DND-41 (cell line): ENCODE results near the gene WDR70.
"Not testable (repeated sequence)": the region's sequence is repeated elsewhere in the genome, so short reads cannot be mapped to it uniquely, and the experiment has no call there.

ENCODE experiments used
- ATAC-seq: fragments of 200-7000 bp; cut with Tn5 transposase; 3 replicates; pipeline ENCODE4 v1.9.1; 2021; ENCODE audit warnings: low read depth; ENCODE audit not compliant: insufficient read depth
- DNase-seq: peaks from one replicate; pipeline ENCODE4 v3.0.0-alpha.2; 2020
- H2AFZ ChIP-seq: 2 replicates; pipeline ENCODE4 v1.6.0; 2012; ENCODE audit warnings: low read depth, low read length
- H3K27ac ChIP-seq: 2 replicates; pipeline ENCODE4 v1.5.1; 2012; ENCODE audit warnings: low read length, inconsistent platforms
- H3K27me3 ChIP-seq: fragments of 200-600 bp; sonication (generic); 2 replicates; pipeline ENCODE4 v1.6.0; 2012; ENCODE audit warnings: low read length, mild to moderate bottlenecking, inconsistent platforms; ENCODE audit not compliant: insufficient read depth, poor library complexity
- H3K36me3 ChIP-seq: 2 replicates; pipeline ENCODE4 v1.5.1; 2012; ENCODE audit warnings: low read length, inconsistent platforms; ENCODE audit not compliant: insufficient read depth
- H3K4me1 ChIP-seq: 2 replicates; pipeline ENCODE4 v1.5.1; 2012; ENCODE audit warnings: mild to moderate bottlenecking, low read length; ENCODE audit not compliant: insufficient read depth
- H3K4me2 ChIP-seq: 2 replicates; pipeline ENCODE4 v1.6.0; 2012; ENCODE audit warnings: mild to moderate bottlenecking, moderate library complexity, low read length, inconsistent platforms; ENCODE audit not compliant: insufficient read depth
- H3K4me3 ChIP-seq, 2 experiments: fragments of 200-600 bp in 1 of 2; shearing (Covaris generic) in 1 of 2; 2 replicates each; pipeline ENCODE4 v1.5.1; 2012 to 2016; ENCODE audit warnings: inconsistent platforms in 2 of 2, low read length in 2 of 2, mild to moderate bottlenecking in 2 of 2, low read depth in 1 of 2, moderate library complexity in 1 of 2
- H3K79me2 ChIP-seq: 2 replicates; pipeline ENCODE4 v1.6.0; 2012; ENCODE audit warnings: low read length, inconsistent platforms; ENCODE audit not compliant: insufficient read depth
- H3K9ac ChIP-seq: 2 replicates; pipeline ENCODE4 v1.6.0; 2012; ENCODE audit warnings: low read depth, mild to moderate bottlenecking, inconsistent platforms, low read length, moderate library complexity
- H3K9me3 ChIP-seq: 2 replicates; pipeline ENCODE4 v1.5.1; 2012; ENCODE audit warnings: low read length, moderate library complexity, mild to moderate bottlenecking, inconsistent platforms; ENCODE audit not compliant: insufficient read depth, severe bottlenecking
- H4K20me1 ChIP-seq: 2 replicates; pipeline ENCODE4 v1.6.0; 2012; ENCODE audit warnings: low read length; ENCODE audit not compliant: insufficient read depth
- CTCF ChIP-seq: IDR thresholded peaks from 2 replicates; pipeline ENCODE4 v1.5.1; 2012; ENCODE audit warnings: borderline replicate concordance, low read length, moderate library complexity, mild to moderate bottlenecking; ENCODE audit not compliant: poor library complexity, severe bottlenecking; ENCODE audit errors: extremely low read depth
- EZH2 ChIP-seq: IDR thresholded peaks from 3 replicates; pipeline ENCODE4 v1.6.1; 2012; ENCODE audit warnings: borderline replicate concordance, low read depth, mild to moderate bottlenecking, moderate library complexity, low read length, inconsistent platforms; ENCODE audit not compliant: severe bottlenecking

WDR70 gene

DNA sequence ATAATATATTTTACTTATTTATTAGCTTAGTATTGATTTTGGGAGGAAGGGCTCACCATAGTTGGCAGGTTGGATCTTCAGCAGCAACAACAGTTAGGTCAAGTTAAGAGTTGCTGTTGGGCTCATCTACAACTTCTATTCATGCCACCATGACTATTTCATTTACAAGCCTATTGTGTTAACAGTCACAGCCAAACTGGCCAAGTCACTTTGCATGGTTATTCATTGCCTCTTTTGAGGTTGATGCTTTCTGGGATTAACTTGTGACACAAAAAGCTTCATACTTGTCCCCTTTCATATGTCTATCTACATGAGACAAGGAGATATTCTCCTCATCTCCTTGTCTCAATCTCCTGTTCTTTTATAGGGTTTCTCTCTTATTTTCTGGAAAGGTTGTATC lies 98.3 kb downstream of the WDR70 start:
- ATAC-seq = no peak

GRCh38 chr5:37478121-37478894 lies 99.2 kb downstream of the WDR70 start:
- no peak overlapping the region for H3K27ac ChIP-seq
- peaks cover 34% of the 10 kb centered on the region for H3K36me3 ChIP-seq
- H3K79me2 ChIP-seq = no peaks in the 10 kb centered on the region
- TF ChIP-seq CTCF (no peak), EZH2 (no peak)
- H2AFZ ChIP-seq = no peak overlapping the region
- H3K9me3 ChIP-seq = peaks cover 3% of the 10 kb centered on the region
- no peak overlapping the region for H3K4me3 ChIP-seq
- ATAC-seq (no peak), DNase-seq (no peak)
- H3K9ac ChIP-seq = no peak overlapping the region
- H3K4me2 ChIP-seq = no peak overlapping the region
- H4K20me1 ChIP-seq = no peaks in the 10 kb centered on the region
- no peaks in the 10 kb centered on the region for H3K27me3 ChIP-seq
- no peaks in the 10 kb centered on the region for H3K4me1 ChIP-seq

More for the DNA sequence above, 98.3 kb downstream of the WDR70 start:
- no peaks in the 10 kb centered on the region for H3K4me1 ChIP-seq
- no peak overlapping the region for H3K4me2 ChIP-seq
- peaks cover 3% of the 10 kb centered on the region for H3K9me3 ChIP-seq
- no peak for DNase-seq
- no peaks in the 10 kb centered on the region for H3K79me2 ChIP-seq
- H2AFZ ChIP-seq = no peak overlapping the region
- no peak overlapping the region for H3K4me3 ChIP-seq
- H3K27me3 ChIP-seq = no peaks in the 10 kb centered on the region
- H3K27ac ChIP-seq = no peak overlapping the region
- peaks cover 31% of the 10 kb centered on the region for H3K36me3 ChIP-seq
- TF ChIP-seq EZH2 (no peak), CTCF (no peak)
- H3K9ac ChIP-seq = no peak overlapping the region
- H4K20me1 ChIP-seq = no peaks in the 10 kb centered on the region

DNA sequence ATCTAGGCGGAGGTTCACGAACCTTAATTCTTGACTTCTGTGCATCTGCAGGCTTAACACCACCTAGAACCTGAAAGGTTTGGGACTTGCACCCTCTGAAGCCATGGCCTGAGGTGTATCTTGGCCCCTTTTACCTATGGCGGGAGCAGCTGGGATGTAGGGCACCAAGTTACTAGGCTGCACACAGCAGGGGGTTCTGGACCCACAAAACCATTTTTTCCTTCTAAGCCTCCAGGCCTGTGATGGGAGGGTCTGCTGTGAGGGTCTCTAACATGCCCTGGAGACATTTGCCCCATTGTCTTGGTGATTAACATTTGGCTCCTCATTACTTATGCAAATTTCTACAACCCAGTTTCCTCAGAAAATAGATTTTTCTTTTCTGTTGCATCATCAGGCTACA lies 102.3 kb downstream of the WDR70 start:
- not testable (repeated sequence) for H3K79me2 ChIP-seq, H4K20me1 ChIP-seq, ATAC-seq, H3K4me1 ChIP-seq, H2AFZ ChIP-seq, H3K4me3 ChIP-seq, H3K9ac ChIP-seq, H3K27me3 ChIP-seq, H3K4me2 ChIP-seq, H3K9me3 ChIP-seq, H3K27ac ChIP-seq, DNase-seq
- peaks cover 31% of the 10 kb centered on the region for H3K36me3 ChIP-seq

DNA sequence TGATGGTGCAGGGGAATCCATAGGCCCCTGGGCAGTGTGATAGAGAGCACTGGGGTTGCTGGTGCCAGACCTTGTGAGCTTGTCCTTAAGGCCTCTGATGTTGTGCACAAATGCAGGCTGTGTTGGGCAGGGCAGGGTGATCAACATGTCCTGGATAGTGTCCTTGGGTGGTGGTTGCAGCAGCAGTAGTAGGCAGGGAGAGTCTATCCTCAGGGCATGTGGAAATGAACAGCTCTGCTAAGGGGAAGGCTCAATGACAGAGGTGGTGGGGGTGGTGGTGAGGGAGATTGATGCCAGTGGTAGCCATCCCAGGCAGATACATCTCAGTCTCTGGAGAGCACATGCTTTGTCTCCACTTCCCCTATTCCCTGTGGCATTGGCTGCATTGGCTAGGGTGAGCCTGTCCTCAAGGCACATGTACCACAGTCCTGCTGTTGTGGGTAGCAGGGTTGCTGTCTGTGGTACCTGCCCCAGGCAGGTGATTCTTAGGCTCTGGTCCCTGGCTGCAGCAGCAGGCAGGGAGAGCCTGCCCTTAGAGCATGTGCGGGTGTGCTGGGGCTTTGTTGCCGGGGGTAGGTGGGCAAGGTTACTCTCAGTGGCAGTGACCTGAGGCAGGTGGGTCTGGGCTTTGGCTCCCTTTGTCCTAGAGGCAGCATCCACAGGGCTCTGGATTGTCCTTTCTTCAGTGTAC lies 111.1 kb downstream of the WDR70 start:
- no peak overlapping the region for H3K4me3 ChIP-seq
- no peaks in the 10 kb centered on the region for H3K9me3 ChIP-seq

More for the DNA sequence above, 111.1 kb downstream of the WDR70 start:
- H3K4me2 ChIP-seq = no peak overlapping the region
- no peak for DNase-seq
- H3K36me3 ChIP-seq = peaks cover 13% of the 10 kb centered on the region; the same call in 1 of the 2 replicates
- H3K27ac ChIP-seq = no peak overlapping the region
- TF ChIP-seq CTCF = no peak
- TF ChIP-seq EZH2 = no peak
- H3K9ac ChIP-seq = no peak overlapping the region
- no peak overlapping the region for H2AFZ ChIP-seq
- no peak for ATAC-seq
- no peaks in the 10 kb centered on the region for H3K4me1 ChIP-seq
- no peaks in the 10 kb centered on the region for H3K27me3 ChIP-seq
- H3K79me2 ChIP-seq = no peaks in the 10 kb centered on the region
- no peaks in the 10 kb centered on the region for H4K20me1 ChIP-seq
